Kidney (tissue), 14 donors: ENCODE data around the gene SEMA6B. TPM values are rescaled to one million over a fixed set of nuclear protein-coding genes. Genes with fewer than 3 reads are reported as not detected.

Experiments
- DNase-seq, 5 donors: peaks; one replicate each; pipeline ENCODE4 v3.0.0-alpha.2; 2013 to 2020
- FAIRE-seq: peaks from 2 replicates; lab custom pipeline; 2012; peaks lifted over from hg19 to GRCh38; lab: Jason Lieb, UNC
- H3K27ac ChIP-seq, 2 donors: one replicate each; pipeline ENCODE4 v1.7.0; 2013; ENCODE audit warnings: low read depth in 2 of 2, low read length in 2 of 2, inconsistent platforms in 1 of 2
- H3K27me3 ChIP-seq: one replicate; pipeline ENCODE4 v1.7.1; 2013; ENCODE audit warnings: low read length, inconsistent platforms; ENCODE audit not compliant: control insufficient read depth, insufficient read depth
- H3K36me3 ChIP-seq, 3 donors: one replicate each; pipeline versions ENCODE4 v1.7.0 to v1.7.1; 2013; ENCODE audit warnings: low read length in 3 of 3, control low read depth in 1 of 3, inconsistent platforms in 1 of 3; ENCODE audit not compliant: insufficient read depth in 3 of 3, control insufficient read depth in 2 of 3
- H3K4me1 ChIP-seq, 3 donors: one replicate each; pipeline versions ENCODE4 v1.7.0 to v1.7.1; 2013; ENCODE audit warnings: low read length in 3 of 3, inconsistent platforms in 1 of 3, low read depth in 1 of 3; ENCODE audit not compliant: control insufficient read depth in 2 of 3, insufficient read depth in 2 of 3
- H3K4me3 ChIP-seq, 3 donors: one replicate each; pipeline versions ENCODE4 v1.7.0 to v1.8.1; 2013; ENCODE audit warnings: low read length in 3 of 3, control low read depth in 1 of 3, inconsistent platforms in 1 of 3
- H3K9ac ChIP-seq, 3 donors: one replicate each; pipeline versions ENCODE4 v1.7.0 to v1.7.1; 2013; ENCODE audit warnings: low read length in 3 of 3, control low read depth in 1 of 3, inconsistent platforms in 1 of 3
- H3K9me3 ChIP-seq, 3 donors: one replicate each; pipeline versions ENCODE4 v1.7.0 to v1.7.1; 2013; ENCODE audit warnings: low read length in 3 of 3, control low read depth in 1 of 3, inconsistent platforms in 1 of 3; ENCODE audit not compliant: control insufficient read depth in 2 of 3, insufficient read depth in 1 of 3
- CTCF ChIP-seq: IDR thresholded peaks from 3 replicates; pipeline ENCODE4 v1.5.1; 2012; ENCODE audit warnings: mild to moderate bottlenecking, moderate library complexity, borderline replicate concordance; ENCODE audit not compliant: insufficient read depth; ENCODE audit errors: extremely low read depth
- intact Hi-C: fragments of 100-400 bp; cut with DNase I; formaldehyde crosslinking; loops from one replicate; pipeline ENCODE4 v1.11.1; 2022
- polyA plus RNA-seq: library from polyadenylated mRNA; stranded (reverse); fragments of 350-450 nt; fragmentation: Illumina TruSeq; extraction: RNeasy Lipid Tissue Mini Kit (QIAGEN cat#74804); gene quantifications from one replicate; pipeline ENCODE4 v1.2.3, GENCODE V29; 2014; ENCODE audit warnings: low read depth, low replicate concordance; ENCODE audit not compliant: insufficient read depth
- total RNA-seq: library from RNA; stranded (reverse); fragmentation: NEBNext Ultra II Directional; extraction: Animal tissue kit (Norgen Biotek cat#: 25700); gene quantifications from one replicate; pipeline ENCODE4 v1.2.1, GENCODE V29; 2021
- donor health status: control.
- donor health status: control.
- donor health status: control.
- donor health status: control.
- donor health status: control.
- donor health status: DM: yes; HTN: yes; CAD: no.
- donor health status: Normal renal cell carcinoma (clear cell type).

The SEMA6B gene
- total and polyA plus RNA-seq, 2 donors from 2014 or later = 2.6 to 17.7 TPM

- H3K4me3 ChIP-seq = no peak overlapping the region
- peaks cover 2% of the 10 kb centered on the region for H3K27me3 ChIP-seq
- H3K9ac ChIP-seq = no peak overlapping the region
- no peak for FAIRE-seq
- H3K36me3 ChIP-seq = no peaks in the 10 kb centered on the region
- DNase-seq = peak in 2 of 5 donors; percentile 65 to 81
- no peaks in the 10 kb centered on the region for H3K9me3 ChIP-seq
- intact Hi-C loops = no loop called here
- H3K4me1 ChIP-seq = no peaks in the 10 kb centered on the region
- no peak overlapping the region for H3K27ac ChIP-seq
- no peak for TF ChIP-seq CTCF
These were observed 25.4 kb upstream of the SEMA6B start for GRCh38 chr19:4584670-4585460.

GRCh38 chr19:4583961-4584669 is 24.6 kb upstream of the SEMA6B start:
- H3K27ac ChIP-seq = no peak overlapping the region
- TF ChIP-seq CTCF = no peak
- no peaks in the 10 kb centered on the region for H3K36me3 ChIP-seq
- intact Hi-C loops = no loop called here
- peak overlapping the region in 1 of 3 donors; percentile 21 for H3K4me3 ChIP-seq
- H3K9ac ChIP-seq = no peak overlapping the region
- peaks cover 4% of the 10 kb centered on the region for H3K27me3 ChIP-seq
- no peak for FAIRE-seq
- H3K9me3 ChIP-seq = no peaks in the 10 kb centered on the region
- no peaks in the 10 kb centered on the region for H3K4me1 ChIP-seq
- DNase-seq = peak in 3 of 5 donors; percentile 41 to 70 (median 53)

DNA sequence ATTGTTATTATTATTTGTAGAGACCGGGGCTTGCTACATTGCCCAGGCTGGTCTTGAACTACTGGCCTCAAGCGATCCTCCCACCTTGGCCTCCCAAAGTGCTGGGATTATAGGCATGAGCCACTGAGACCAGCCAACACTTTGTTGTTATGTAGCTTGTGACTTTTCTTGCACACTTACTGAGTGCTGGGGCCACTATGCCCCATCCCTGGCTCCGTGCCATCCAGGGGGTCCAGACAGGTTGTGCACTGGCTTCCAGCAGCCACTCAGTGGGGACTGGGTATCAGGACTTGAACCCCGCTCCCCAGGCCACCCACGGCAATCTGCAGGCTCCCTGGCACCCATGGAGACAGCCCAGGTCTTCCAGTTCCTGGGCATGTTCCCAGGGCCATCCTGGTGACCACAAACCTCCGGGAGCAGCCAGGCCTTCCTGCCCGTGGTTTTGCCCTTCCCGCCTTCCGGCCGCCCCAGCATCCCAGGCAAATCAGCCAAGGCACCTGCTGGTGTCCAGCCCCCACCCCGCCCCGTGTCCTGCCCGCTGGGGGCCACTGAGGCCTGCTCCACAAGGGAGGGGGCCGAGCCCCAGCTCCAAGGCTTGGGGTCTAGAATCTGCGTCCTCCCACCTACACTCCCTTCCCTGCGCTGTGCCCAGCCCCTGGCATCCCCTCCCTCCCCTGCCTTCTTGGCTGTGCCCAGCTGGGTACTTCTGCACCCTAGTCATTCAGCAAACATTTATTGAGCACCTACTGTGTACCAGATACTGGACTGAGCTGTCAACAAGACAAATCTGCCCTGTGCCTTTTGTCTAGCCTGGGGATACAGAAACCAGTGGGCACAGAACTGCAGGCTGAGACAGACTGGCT is 23.7 kb upstream of the SEMA6B start:
- Histone ChIP-seq H3K27ac (no peak overlapping the region), H3K27me3 (peaks cover 4% of the 10 kb centered on the region), H3K4me3 (no peak overlapping the region), H3K9me3 (no peaks in the 10 kb centered on the region), H3K4me1 (no peaks in the 10 kb centered on the region), H3K9ac (no peak overlapping the region), H3K36me3 (no peaks in the 10 kb centered on the region)
- intact Hi-C loops = no loop called here
- FAIRE-seq = no peak
- no peak for DNase-seq
- no peak for TF ChIP-seq CTCF
